WTC11 (cell line): ENCODE results near the gene CNOT1. TPM values are rescaled to one million over a fixed set of nuclear protein-coding genes. Genes with fewer than 3 reads are reported as not detected.

Experiments
- ATAC-seq: fragments of 200-7000 bp; cut with Tn5 transposase; 2 replicates; pipeline ENCODE4 v1.10.0; 2021; ENCODE audit warnings: mild to moderate bottlenecking, moderate library complexity
- CTCF ChIA-PET: fragments of 300-600 bp; sonication (Branson Sonifier 250); formaldehyde crosslinking; loops from one replicate; lab custom pipeline; 2021; ENCODE audit warnings: antibody characterized with exemption; lab: Charles Lee
- POLR2A ChIA-PET: fragments of 350-600 bp; sonication (Branson Sonifier 250); formaldehyde crosslinking; loops from one replicate; lab custom pipeline; 2021; ENCODE audit warnings: antibody characterized with exemption; lab: Charles Lee
- DNase-seq: peaks from one replicate; pipeline ENCODE4 v3.0.0; 2021; ENCODE audit warnings: low spot score
- H3K27ac Mint-ChIP-seq: 2 replicates; pipeline ENCODE4 v1.8.0; 2021; ENCODE audit warnings: mixed read lengths
- H3K27me3 Mint-ChIP-seq: 2 replicates; pipeline ENCODE4 v1.8.0; 2021; ENCODE audit warnings: low read depth, mild to moderate bottlenecking, moderate library complexity, mixed read lengths
- H3K36me3 Mint-ChIP-seq: 2 replicates; pipeline ENCODE4 v1.8.0; 2021; ENCODE audit warnings: mixed read lengths
- H3K4me1 Mint-ChIP-seq: 2 replicates; pipeline ENCODE4 v1.8.0; 2022; ENCODE audit warnings: mixed read lengths
- H3K4me3 Mint-ChIP-seq: 2 replicates; pipeline ENCODE4 v1.8.0; 2021; ENCODE audit warnings: mild to moderate bottlenecking, moderate library complexity, mixed read lengths
- H3K9me3 Mint-ChIP-seq: 2 replicates; pipeline ENCODE4 v1.8.0; 2021; ENCODE audit warnings: mixed read lengths
- ZBTB43 ChIP-seq: sonication (generic); formaldehyde crosslinking; IDR thresholded peaks from 2 replicates; pipeline ENCODE4 v1.8.1; 2023; ENCODE audit warnings: mild to moderate bottlenecking, missing genetic modification reagents
- ZNF317 ChIP-seq: sonication (generic); formaldehyde crosslinking; IDR thresholded peaks from 2 replicates; pipeline ENCODE4 v1.8.1; 2023; ENCODE audit warnings: low read depth, mild to moderate bottlenecking, moderate library complexity, missing genetic modification reagents, borderline replicate concordance
- total RNA-seq: library from RNA; stranded (reverse); gene quantifications from 3 replicates; pipeline ENCODE4 v1.2.3, GENCODE V29; 2021

CNOT1 gene
- total RNA-seq, 1 experiment from 2014 or later = 314 TPM

- no peak overlapping the region for H3K4me3 Mint-ChIP-seq
- peaks cover 18% of the 10 kb centered on the region for H3K4me1 Mint-ChIP-seq
- peaks cover 33% of the 10 kb centered on the region for H3K27me3 Mint-ChIP-seq
- peak; percentile 72 for ATAC-seq
- no peak for TF ChIP-seq ZBTB43 (CRISPR knock-in tag)
- TF ChIP-seq ZNF317 (CRISPR knock-in tag) = peak; percentile 57; the same call in 1 of the 2 replicates
- DNase-seq = no peak
- no peak overlapping the region for H3K27ac Mint-ChIP-seq
- POLR2A ChIA-PET = interaction anchor here (0.8 kb wide), 1 partner anchor 135 kb away, joined by 3 read pairs; no protein-coding TSS in a partner anchor
- CTCF ChIA-PET = interaction anchor here (0.6 to 2.9 kb wide), 7 partner anchors 9 to 285 kb away, joined by 3 to 15 read pairs (median 7); no protein-coding TSS in a partner anchor
- H3K36me3 Mint-ChIP-seq = no peaks in the 10 kb centered on the region
- H3K9me3 Mint-ChIP-seq = no peaks in the 10 kb centered on the region
Observed at GRCh38 chr16:58471209-58471975, 158.2 kb downstream of the CNOT1 start.

Other genes with a start within 250 kb of the CNOT1 start
- gene GINS3, start 237.4 kb downstream of the CNOT1 start, total RNA-seq = 7.3 to 11.6 TPM (median 9.8 TPM) in 3 replicates
- gene NDRG4, start 129.7 kb downstream of the CNOT1 start, total RNA-seq = 20.5 to 24.6 TPM (median 23.1 TPM) in 3 replicates
- 34.0 to 41.1 TPM (median 35.0 TPM) in 3 replicates for gene SETD6, start 114.3 kb downstream of the CNOT1 start, total RNA-seq
- gene SLC38A7, start 54.9 kb upstream of the CNOT1 start, total RNA-seq = 20.6 to 23.1 TPM (median 22.9 TPM) in 3 replicates
- gene GOT2, start 104.5 kb upstream of the CNOT1 start, total RNA-seq = 180 to 192 TPM (median 185 TPM) in 3 replicates